Duodenal mucosa (tissue), 2 donors: ENCODE results near the gene TAF5.
"Not testable (repeated sequence)": the region's sequence is repeated elsewhere in the genome, so short reads cannot be mapped to it uniquely, and the experiment has no call there.

ENCODE experiments used
- H3K27ac ChIP-seq: one replicate; pipeline ENCODE4 v1.7.0; 2013; ENCODE audit warnings: low read depth, low read length
- H3K27me3 ChIP-seq, 2 donors: one replicate each; pipeline ENCODE4 v1.7.0; 2013; ENCODE audit warnings: low read length in 2 of 2, control low read depth in 1 of 2; ENCODE audit not compliant: insufficient read depth in 2 of 2, control insufficient read depth in 1 of 2
- H3K36me3 ChIP-seq, 2 donors: one replicate each; pipeline ENCODE4 v1.7.0; 2013; ENCODE audit warnings: low read length in 2 of 2, control low read depth in 1 of 2; ENCODE audit not compliant: insufficient read depth in 2 of 2, control insufficient read depth in 1 of 2
- H3K4me1 ChIP-seq, 2 donors: one replicate each; pipeline ENCODE4 v1.7.0; 2013; ENCODE audit warnings: low read length in 2 of 2, control low read depth in 1 of 2; ENCODE audit not compliant: insufficient read depth in 2 of 2, control insufficient read depth in 1 of 2
- H3K4me3 ChIP-seq, 2 donors: one replicate each; pipeline ENCODE4 v1.7.0; 2013; ENCODE audit warnings: low read length in 2 of 2, low read depth in 1 of 2
- H3K9ac ChIP-seq, 2 donors: one replicate each; pipeline ENCODE4 v1.7.0; 2013; ENCODE audit warnings: low read length in 2 of 2, low read depth in 1 of 2
- H3K9me3 ChIP-seq, 2 donors: one replicate each; pipeline ENCODE4 v1.7.0; 2013; ENCODE audit warnings: low read length in 2 of 2, control low read depth in 1 of 2; ENCODE audit not compliant: control insufficient read depth in 1 of 2

Gene TAF5

DNA sequence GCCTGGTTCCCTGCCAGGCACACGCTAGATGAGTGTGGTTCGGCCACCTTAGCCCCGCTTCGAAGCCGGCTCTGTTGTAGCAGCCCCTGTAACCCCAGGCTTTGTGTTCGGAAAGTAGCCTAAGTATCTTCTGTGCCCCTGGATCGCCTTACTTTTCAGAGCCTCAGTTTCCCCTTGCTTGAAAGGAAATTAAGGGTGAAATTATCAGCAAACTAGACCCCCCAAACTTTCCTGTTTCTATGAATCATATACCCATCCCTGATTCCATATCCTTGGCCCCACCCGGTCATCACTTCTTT is 29.0 kb downstream of the TAF5 start:
- peak overlapping the region; percentile 65 to 96 for H3K9ac ChIP-seq
- H3K36me3 ChIP-seq: peaks cover 9 to 36% of the 10 kb centered on the region in 2 donors
- H3K9me3 ChIP-seq: no peaks in the 10 kb centered on the region
- no peaks in the 10 kb centered on the region for H3K27me3 ChIP-seq
- H3K27ac ChIP-seq: peak overlapping the region; percentile 23
- peaks cover 20 to 27% of the 10 kb centered on the region in 2 donors for H3K4me1 ChIP-seq
- peak overlapping the region; percentile 82 to 88 for H3K4me3 ChIP-seq

DNA sequence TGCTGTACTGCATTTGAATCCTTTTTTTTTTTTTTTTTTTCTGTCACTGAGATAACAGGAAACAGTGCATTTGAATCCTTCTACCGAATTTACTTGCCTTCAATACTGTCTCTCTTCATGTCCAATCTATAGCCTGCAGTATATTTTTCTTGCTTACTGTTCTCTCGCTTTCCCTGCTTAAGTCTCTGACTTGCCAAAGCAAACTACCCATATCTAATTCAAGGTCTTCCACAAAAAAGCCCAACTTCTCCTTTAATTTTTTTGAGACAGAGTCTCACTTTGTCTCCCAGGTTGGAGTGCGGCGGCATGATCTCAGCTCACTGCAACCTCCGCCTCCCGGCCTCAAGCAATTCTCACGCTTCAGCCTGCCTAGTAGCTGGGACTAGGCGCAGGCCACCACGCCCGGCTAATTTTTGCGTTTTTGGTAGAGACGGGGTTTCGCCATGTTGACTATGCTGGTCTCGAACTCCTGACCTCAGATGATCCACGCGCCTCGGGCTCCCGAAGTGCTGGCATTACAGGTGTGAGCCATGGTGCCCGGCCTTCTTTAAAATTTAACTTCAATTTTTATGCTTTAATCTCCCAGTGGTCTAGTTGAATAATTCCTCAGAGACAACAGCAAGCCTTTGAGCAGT is 29.5 kb downstream of the TAF5 start:
- H3K27ac ChIP-seq: no peak overlapping the region
- H3K9ac ChIP-seq: peak overlapping the region; percentile 65 to 96

DNA sequence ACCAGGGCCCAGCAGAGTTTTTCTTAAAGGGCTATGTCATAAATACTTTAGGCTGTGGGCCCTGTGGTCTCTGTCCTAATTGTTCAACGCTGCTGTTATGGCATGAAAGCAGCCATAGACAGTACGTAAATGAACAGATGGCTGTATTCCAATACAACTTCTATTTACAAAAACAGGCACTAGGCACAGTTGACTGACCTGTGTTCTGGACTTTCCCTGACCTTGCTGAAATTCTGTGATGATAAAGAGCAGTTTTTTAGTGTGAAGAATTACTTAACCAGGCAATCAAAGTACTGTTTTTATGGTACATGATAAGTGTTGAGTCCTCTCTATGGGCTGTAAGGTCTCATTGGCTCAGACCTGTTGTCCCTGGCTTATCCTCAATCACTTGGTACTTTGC is 45.8 kb downstream of the TAF5 start:
- H3K4me3 ChIP-seq: no peak overlapping the region
- no peaks in the 10 kb centered on the region for H3K4me1 ChIP-seq
- H3K9me3 ChIP-seq: no peaks in the 10 kb centered on the region
- no peak overlapping the region for H3K27ac ChIP-seq
- peaks cover 63 to 82% of the 10 kb centered on the region in 2 donors for H3K36me3 ChIP-seq
- no peaks in the 10 kb centered on the region for H3K27me3 ChIP-seq
- H3K9ac ChIP-seq: no peak overlapping the region

More for the DNA sequence above, 29.5 kb downstream of the TAF5 start:
- Histone ChIP-seq H3K36me3 (peaks cover 12 to 37% of the 10 kb centered on the region in 2 donors), H3K4me3 (peak overlapping the region; percentile 82 to 88), H3K9me3 (no peaks in the 10 kb centered on the region), H3K4me1 (peaks cover 20 to 27% of the 10 kb centered on the region in 2 donors), H3K27me3 (no peaks in the 10 kb centered on the region)

DNA sequence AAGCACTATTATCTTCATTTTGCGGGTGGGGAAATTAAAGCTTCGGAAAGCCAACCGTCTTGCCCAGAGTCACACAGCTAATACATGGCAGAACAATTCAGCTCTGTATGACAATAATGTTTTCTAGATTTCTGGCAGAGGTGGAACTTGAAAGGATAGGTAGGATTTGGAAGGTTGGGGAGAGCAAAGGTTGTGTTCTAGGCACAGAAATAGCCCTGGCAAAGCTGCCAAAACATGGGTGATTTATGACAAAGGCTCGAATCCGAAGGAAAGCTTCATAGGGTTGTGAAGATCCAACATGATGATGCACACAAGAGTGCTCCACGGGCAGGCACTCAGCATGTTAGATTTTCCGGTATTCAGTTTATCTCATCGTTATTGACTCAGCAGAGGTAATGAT is 47.8 kb downstream of the TAF5 start:
- Histone ChIP-seq H3K36me3 (peaks cover 72 to 90% of the 10 kb centered on the region in 2 donors), H3K27ac (no peak overlapping the region), H3K9me3 (no peaks in the 10 kb centered on the region), H3K27me3 (no peaks in the 10 kb centered on the region), H3K4me3 (no peak overlapping the region), H3K4me1 (no peaks in the 10 kb centered on the region), H3K9ac (no peak overlapping the region)

DNA sequence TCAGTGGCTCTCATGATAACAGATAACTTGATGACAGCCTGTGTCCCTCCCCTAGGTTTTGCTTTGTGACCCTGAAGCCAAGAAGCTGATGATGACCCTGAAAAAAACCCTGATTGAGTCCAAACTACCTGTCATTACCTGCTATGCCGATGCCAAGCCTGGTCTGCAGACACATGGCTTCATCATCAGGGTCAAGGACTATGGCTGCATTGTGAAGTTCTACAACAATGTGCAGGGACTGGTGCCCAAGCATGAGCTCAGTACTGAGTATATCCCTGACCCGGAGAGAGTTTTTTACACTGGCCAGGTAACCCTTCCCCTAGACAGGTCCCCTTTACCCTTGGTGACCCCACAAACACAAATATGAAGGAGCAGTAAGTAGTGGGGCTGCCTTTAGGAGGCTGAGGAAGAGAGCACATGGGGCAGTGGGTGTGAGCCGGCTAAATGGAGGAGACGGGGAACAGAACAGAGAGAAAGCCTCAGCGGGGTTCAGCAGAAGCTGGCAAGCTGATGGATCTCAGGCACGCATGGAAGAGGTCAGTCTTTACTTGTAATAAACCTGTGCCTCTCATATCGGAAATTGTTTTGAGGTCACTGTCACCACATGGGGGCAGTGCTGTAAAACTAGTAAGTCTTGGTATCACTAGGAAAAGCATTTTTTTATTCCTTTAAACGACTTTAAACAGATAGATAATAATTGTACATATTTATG is 48.8 kb downstream of the TAF5 start:
- Histone ChIP-seq H3K4me1 (no peaks in the 10 kb centered on the region), H3K9ac (no peak overlapping the region), H3K27me3 (no peaks in the 10 kb centered on the region), H3K4me3 (no peak overlapping the region), H3K36me3 (peaks cover 76 to 91% of the 10 kb centered on the region in 2 donors), H3K27ac (no peak overlapping the region), H3K9me3 (no peaks in the 10 kb centered on the region)

DNA sequence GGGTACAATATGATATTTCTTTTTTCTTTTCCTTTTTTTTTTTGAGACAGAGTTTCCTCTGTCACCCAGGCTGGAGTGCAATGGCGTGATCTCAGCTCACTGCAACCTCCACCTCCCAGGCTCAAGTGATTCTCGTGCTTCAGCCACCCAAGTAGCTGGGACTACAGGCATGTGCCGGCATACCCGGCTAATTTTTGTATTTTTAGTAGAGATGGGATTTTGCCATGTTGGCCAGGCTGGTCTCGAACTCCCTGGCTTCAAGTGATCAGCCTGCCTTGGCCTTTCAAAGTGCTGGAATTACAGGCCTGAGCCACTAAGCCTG is 49.3 kb downstream of the TAF5 start:
- peaks cover 76 to 89% of the 10 kb centered on the region in 2 donors for H3K36me3 ChIP-seq
- H3K4me1 ChIP-seq, H3K27me3 ChIP-seq, H3K27ac ChIP-seq, H3K4me3 ChIP-seq, H3K9ac ChIP-seq, H3K9me3 ChIP-seq: not testable (repeated sequence)

DNA sequence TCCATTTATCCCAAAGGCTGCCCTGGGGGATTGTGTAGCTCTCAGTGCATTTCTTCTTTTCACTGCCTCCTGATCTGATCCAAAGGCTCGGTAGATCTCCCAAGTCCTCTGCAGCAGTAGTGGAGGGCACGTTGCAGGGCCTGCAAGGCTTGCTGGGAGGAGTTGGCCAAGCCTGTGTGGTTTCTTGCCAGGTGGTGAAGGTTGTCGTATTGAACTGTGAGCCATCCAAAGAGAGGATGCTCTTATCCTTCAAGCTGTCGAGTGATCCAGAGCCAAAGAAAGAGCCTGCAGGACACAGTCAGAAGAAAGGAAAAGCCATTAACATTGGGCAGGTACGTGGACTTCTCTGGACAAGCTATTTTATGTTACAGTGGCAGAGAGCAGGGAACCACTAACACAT is 49.8 kb downstream of the TAF5 start:
- no peak overlapping the region for H3K9ac ChIP-seq
- H3K4me3 ChIP-seq: no peak overlapping the region
- peaks cover 76 to 89% of the 10 kb centered on the region in 2 donors for H3K36me3 ChIP-seq
- no peaks in the 10 kb centered on the region for H3K27me3 ChIP-seq
- no peaks in the 10 kb centered on the region for H3K9me3 ChIP-seq
- H3K27ac ChIP-seq: no peak overlapping the region
- no peaks in the 10 kb centered on the region for H3K4me1 ChIP-seq

DNA sequence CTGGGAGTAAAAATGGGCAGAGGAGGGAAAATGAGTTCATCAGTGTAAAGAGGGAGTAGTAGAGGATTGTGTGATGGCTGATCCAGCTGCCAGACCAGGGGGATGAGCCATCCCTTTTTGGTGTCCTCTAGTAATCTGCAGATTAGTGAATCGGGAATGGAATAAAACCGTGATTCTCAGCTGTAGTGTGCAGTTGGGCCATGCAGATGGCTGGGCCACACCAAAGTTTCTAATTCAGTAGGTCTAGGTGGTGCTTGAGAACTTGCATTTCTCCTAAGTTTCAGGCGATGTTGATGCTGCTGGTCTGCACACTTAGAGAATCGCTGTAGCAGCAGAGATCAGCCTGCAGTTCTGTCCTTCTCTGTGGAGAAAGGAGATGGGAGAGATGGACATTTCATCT is 51.3 kb downstream of the TAF5 start:
- no peaks in the 10 kb centered on the region for H3K4me1 ChIP-seq
- no peak overlapping the region for H3K4me3 ChIP-seq
- no peak overlapping the region for H3K9ac ChIP-seq
- no peaks in the 10 kb centered on the region for H3K9me3 ChIP-seq
- no peak overlapping the region for H3K27ac ChIP-seq
- H3K27me3 ChIP-seq: no peaks in the 10 kb centered on the region
- peaks cover 74 to 89% of the 10 kb centered on the region in 2 donors for H3K36me3 ChIP-seq

DNA sequence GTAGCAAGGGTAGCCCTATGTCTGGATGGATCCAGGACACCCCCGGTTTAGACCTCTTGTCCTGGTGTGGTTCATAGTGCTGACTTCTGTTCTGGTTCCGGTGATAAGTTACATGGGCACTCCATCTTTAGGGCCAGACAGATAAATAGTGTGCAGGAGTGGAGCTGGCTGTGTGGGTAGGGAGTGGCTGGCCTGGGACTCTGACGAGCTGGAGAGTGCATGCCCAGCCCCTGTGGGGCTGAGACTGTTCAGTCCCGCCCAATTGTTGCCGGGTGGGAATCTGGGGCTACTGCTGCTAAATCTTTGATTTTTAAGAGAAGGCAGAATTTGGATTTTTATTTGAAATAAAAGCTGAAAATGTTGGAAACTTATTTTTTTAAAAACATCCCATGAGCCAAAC is 56.0 kb downstream of the TAF5 start:
- Histone ChIP-seq H3K4me1 (no peaks in the 10 kb centered on the region), H3K9ac (no peak overlapping the region), H3K36me3 (peaks cover 52 to 81% of the 10 kb centered on the region in 2 donors), H3K27ac (no peak overlapping the region), H3K4me3 (no peak overlapping the region), H3K9me3 (no peaks in the 10 kb centered on the region), H3K27me3 (no peaks in the 10 kb centered on the region)

DNA sequence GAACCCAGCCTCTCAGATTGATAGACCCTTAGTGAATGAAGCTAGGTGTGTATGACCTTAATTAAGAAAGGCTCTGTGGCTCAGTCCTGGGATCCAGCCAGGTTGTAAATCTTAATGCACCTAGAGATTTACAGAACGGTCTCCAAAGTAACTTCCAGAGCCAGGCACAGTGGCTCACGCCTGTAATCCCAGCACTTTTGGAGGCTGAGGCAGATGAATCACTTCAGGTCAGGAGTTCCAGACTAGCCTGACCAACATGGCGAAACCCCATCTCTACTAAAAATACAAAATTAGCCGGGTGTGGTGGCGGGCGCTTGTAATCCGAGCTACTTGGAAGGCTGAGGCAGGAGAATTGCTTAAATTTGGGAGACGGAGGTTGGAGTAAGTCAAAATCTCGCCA is 60.1 kb downstream of the TAF5 start:
- Histone ChIP-seq H3K4me3 (no peak overlapping the region), H3K36me3 (peaks cover 33 to 78% of the 10 kb centered on the region in 2 donors), H3K9me3 (no peaks in the 10 kb centered on the region), H3K9ac (no peak overlapping the region), H3K27me3 (no peaks in the 10 kb centered on the region), H3K27ac (no peak overlapping the region), H3K4me1 (no peaks in the 10 kb centered on the region)
